IMR-90 (cell line): Measurements from ENCODE around the gene GPR152. TPM values are rescaled to one million over a fixed set of nuclear protein-coding genes. Genes with fewer than 3 reads are reported as not detected.

Experiments
- ATAC-seq: fragments of 200-7000 bp; cut with Tn5 transposase; 2 replicates; pipeline ENCODE4 v1.9.1; 2020; ENCODE audit warnings: low read depth, mild to moderate bottlenecking, moderate library complexity
- BruUV-seq: library from RNA; stranded (reverse); fragments of 400-500 nt; replicated peaks from 2 replicates; lab custom pipeline; 2021; lab: Mats Ljungman, UMichigan
- CTCF ChIA-PET: fragments of 300-600 bp; formaldehyde crosslinking; extraction: SDS; loops from one replicate; lab custom pipeline; 2021; ENCODE audit warnings: antibody characterized with exemption; lab: Yijun Ruan, JAX
- POLR2A ChIA-PET: fragments of 300-600 bp; sonication (Branson Sonifier 250); formaldehyde crosslinking; loops from one replicate; lab custom pipeline; 2022; ENCODE audit warnings: antibody characterized with exemption; ENCODE audit not compliant: unreplicated experiment; lab: Charles Lee
- DNase-seq: peaks from one replicate; pipeline ENCODE4 v3.0.0; 2013
- H2AFZ ChIP-seq: replicated peaks from 2 replicates; pipeline ENCODE3; 2013; ENCODE audit warnings: low read length, mild to moderate bottlenecking; ENCODE audit not compliant: poor library complexity
- H2AK5ac ChIP-seq: 2 replicates; pipeline ENCODE4 v1.6.1; 2013; ENCODE audit warnings: low read depth, low read length, inconsistent platforms
- H2AK9ac ChIP-seq: replicated peaks from 2 replicates; pipeline ENCODE3; 2013; ENCODE audit warnings: mild to moderate bottlenecking, low read depth, low read length, moderate library complexity; ENCODE audit not compliant: poor library complexity
- H2BK120ac ChIP-seq: 2 replicates; pipeline ENCODE4 v1.6.1; 2013; ENCODE audit warnings: low read depth, low read length, inconsistent platforms
- H2BK15ac ChIP-seq: 3 replicates; pipeline ENCODE4 v1.6.1; 2013; ENCODE audit warnings: low read depth, low read length, inconsistent platforms
- H2BK20ac ChIP-seq: 2 replicates; pipeline ENCODE4 v1.6.1; 2013; ENCODE audit warnings: low read depth, mild to moderate bottlenecking, inconsistent platforms, low read length, moderate library complexity
- H2BK5ac ChIP-seq: 2 replicates; pipeline ENCODE4 v1.6.1; 2013; ENCODE audit warnings: mild to moderate bottlenecking, low read depth, low read length, inconsistent platforms; ENCODE audit not compliant: poor library complexity, severe bottlenecking
- H3K14ac ChIP-seq: replicated peaks from 2 replicates; pipeline ENCODE4 v1.6.1; 2013; ENCODE audit warnings: low read depth, low read length, inconsistent platforms
- H3K18ac ChIP-seq: 2 replicates; pipeline ENCODE4 v1.6.1; 2013; ENCODE audit warnings: low read depth, low read length, control low read depth
- H3K23ac ChIP-seq: 2 replicates; pipeline ENCODE4 v1.6.1; 2013; ENCODE audit warnings: low read depth, low read length, inconsistent platforms
- H3K27ac ChIP-seq: 2 replicates; pipeline ENCODE4 v1.5.1; 2013; ENCODE audit warnings: mild to moderate bottlenecking, control low read depth, low read length; ENCODE audit not compliant: insufficient read depth
- H3K27me3 ChIP-seq: 2 replicates; pipeline ENCODE4 v1.6.1; 2013; ENCODE audit warnings: low read length; ENCODE audit not compliant: control insufficient read depth, insufficient read depth
- H3K36me3 ChIP-seq: 2 replicates; pipeline ENCODE4 v1.6.1; 2013; ENCODE audit warnings: low read length, mixed read lengths; ENCODE audit not compliant: control insufficient read depth, insufficient read depth
- H3K4ac ChIP-seq: 2 replicates; pipeline ENCODE4 v1.6.1; 2013; ENCODE audit warnings: low read depth, low read length, inconsistent platforms
- H3K4me1 ChIP-seq: 2 replicates; pipeline ENCODE4 v1.6.1; 2013; ENCODE audit warnings: low read length, mixed read lengths; ENCODE audit not compliant: control insufficient read depth, insufficient read depth
- H3K4me2 ChIP-seq: 2 replicates; pipeline ENCODE4 v1.6.1; 2013; ENCODE audit warnings: low read depth, mild to moderate bottlenecking, control low read depth, low read length, moderate library complexity
- H3K4me3 ChIP-seq: 2 replicates; pipeline ENCODE4 v1.5.1; 2013; ENCODE audit warnings: low read depth, mild to moderate bottlenecking, control low read depth, low read length, moderate library complexity; ENCODE audit not compliant: insufficient read depth
- H3K56ac ChIP-seq: 2 replicates; pipeline ENCODE4 v1.6.1; 2013; ENCODE audit warnings: low read length, inconsistent platforms; ENCODE audit not compliant: insufficient read depth; ENCODE audit errors: extremely low read depth
- H3K79me1 ChIP-seq, 2 experiments: 2 replicates each; pipeline ENCODE4 v1.6.1; 2013; ENCODE audit warnings: low read length in 2 of 2, inconsistent platforms in 1 of 2, low read depth in 1 of 2
- H3K9ac ChIP-seq: 2 replicates; pipeline ENCODE4 v1.6.1; 2013; ENCODE audit warnings: low read depth, low read length, control low read depth
- H3K9me1 ChIP-seq: 2 replicates; pipeline ENCODE4 v1.6.1; 2013; ENCODE audit warnings: low read length, inconsistent platforms; ENCODE audit not compliant: insufficient read depth
- H3K9me3 ChIP-seq: 2 replicates; pipeline ENCODE4 v1.6.1; 2013; ENCODE audit warnings: low read length; ENCODE audit not compliant: control insufficient read depth, insufficient read depth
- H4K20me1 ChIP-seq: 2 replicates; pipeline ENCODE4 v1.6.1; 2013; ENCODE audit warnings: low read length, inconsistent platforms; ENCODE audit not compliant: insufficient read depth
- H4K5ac ChIP-seq: 2 replicates; pipeline ENCODE4 v1.6.1; 2013; ENCODE audit warnings: mild to moderate bottlenecking, low read depth, low read length, control low read depth
- H4K8ac ChIP-seq, 2 experiments: 2 replicates each; pipeline ENCODE4 v1.6.1; 2013; ENCODE audit warnings: low read depth in 2 of 2, low read length in 2 of 2, control low read depth in 1 of 2, inconsistent platforms in 1 of 2
- H4K91ac ChIP-seq: 2 replicates; pipeline ENCODE4 v1.6.1; 2013; ENCODE audit warnings: low read depth, low read length, inconsistent platforms; ENCODE audit not compliant: insufficient read depth
- CTCF ChIP-seq: conservative IDR thresholded peaks from 2 replicates; pipeline ENCODE4 v1.5.1; 2012; ENCODE audit warnings: mild to moderate bottlenecking, low read depth, low read length, improper control_type of control experiment
- FOS ChIP-seq: fragments of 150-350 bp; IDR thresholded peaks from 2 replicates; pipeline ENCODE4 v1.6.1; 2016; ENCODE audit warnings: low read depth, low read length
- MAFK ChIP-seq: IDR thresholded peaks from 2 replicates; pipeline ENCODE4 v1.6.1; 2012; ENCODE audit warnings: low read depth, low read length, improper control_type of control experiment
- RCOR1 ChIP-seq: IDR thresholded peaks from 2 replicates; pipeline ENCODE4 v1.6.1; 2012; ENCODE audit warnings: mild to moderate bottlenecking, low read length, improper control_type of control experiment; ENCODE audit not compliant: insufficient replicate concordance
- WGBS, 2 experiments: methylation state at CpG; one replicate each; pipeline versions ENCODE4 v1.1.5 to v1.1.7; 2013; ENCODE audit warnings: missing lambda C conversion rate in 2 of 2; ENCODE audit not compliant: insufficient read length in 1 of 2; ENCODE audit errors: extremely low coverage in 2 of 2; 5-methylcytosine and 5-hydroxymethylcytosine counted together
- dilution Hi-C: fragments of 300-500 bp; cut with HindIII; formaldehyde crosslinking; loops from one replicate; pipeline ENCODE4 v1.14.3; 2018; ENCODE audit warnings: low sequenced_read_pairs; ENCODE audit not compliant: unreplicated experiment
- in situ Hi-C: fragments of 300-500 bp; cut with MboI; formaldehyde crosslinking; loops from 3 replicates; pipeline ENCODE4 v1.14.3; 2019; ENCODE audit warnings: low sequenced_read_pairs, inconsistent platforms, mixed read lengths
- intact Hi-C: fragments of 100-400 bp; cut with micrococcal nuclease; formaldehyde crosslinking; loops from 2 replicates; pipeline ENCODE4 v1.10.0; 2022
- polyA plus RNA-seq, 3 experiments: library from polyadenylated mRNA; depleted of rRNA; stranded (reverse); fragments of >200 nt; gene quantifications; 2 replicates each; pipeline ENCODE4 v1.2.3, GENCODE V29; 2012; ENCODE audit warnings: low replicate concordance in 1 of 3
- total RNA-seq: library from RNA; depleted of rRNA; stranded (reverse); fragments of >200 nt; gene quantifications from 2 replicates; pipeline ENCODE4 v1.2.3, GENCODE V29; 2012

Gene GPR152
- total and polyA plus RNA-seq, 2 of the 4 experiments (the other 2 are of a cell fraction), result not detected

DNA sequence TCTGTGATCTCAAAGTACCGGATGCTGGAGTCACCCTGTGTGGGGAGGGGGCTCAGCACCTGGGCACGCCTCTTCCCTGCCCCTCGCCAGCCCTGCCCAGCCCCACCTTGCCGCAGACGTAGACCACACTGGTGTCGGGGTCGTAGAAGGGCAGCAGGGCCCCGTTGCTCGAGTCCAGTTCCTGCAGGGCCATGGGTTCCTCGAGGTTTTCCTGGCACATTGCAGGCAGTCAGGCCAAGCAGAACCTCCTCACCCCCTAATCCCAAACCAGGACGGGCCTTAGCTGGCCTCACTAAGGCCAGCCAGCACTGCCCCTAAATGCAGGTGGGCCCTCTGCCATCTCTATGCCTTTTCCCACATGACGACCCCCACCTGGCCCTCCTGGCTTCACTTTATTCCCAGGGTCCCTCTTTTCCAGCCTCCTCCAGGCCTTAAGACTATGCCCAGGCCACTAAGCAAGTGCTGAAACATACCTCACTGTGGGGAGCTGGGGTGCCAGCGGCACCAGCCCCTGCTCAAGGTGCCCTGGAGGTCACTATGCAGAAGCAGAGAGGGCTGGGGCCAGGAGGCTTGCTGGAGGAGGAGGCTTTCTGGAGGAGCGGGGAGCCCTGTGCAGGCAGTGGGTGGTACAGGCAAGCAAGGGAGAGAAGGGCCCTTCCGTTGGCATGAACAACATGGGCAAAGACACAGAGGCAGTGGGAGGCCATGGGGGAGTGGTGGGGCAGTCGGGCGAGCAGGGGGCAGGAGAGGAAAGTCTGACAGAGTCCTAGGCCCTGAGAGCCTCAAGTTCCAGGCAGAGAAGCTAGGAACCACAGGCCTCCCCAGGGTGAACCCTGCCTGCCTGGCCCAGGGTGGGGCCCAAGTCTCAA is 12.1 kb downstream of the GPR152 start:
- no peak overlapping the region for H2BK20ac ChIP-seq
- no peak overlapping the region for H2AFZ ChIP-seq
- H3K4me1 ChIP-seq, result peaks cover 3% of the 10 kb centered on the region; the same call in 1 of the 2 replicates
- ChIA-PET POLR2A (no interaction called here), CTCF (no interaction called here)
- H3K4me2 ChIP-seq, result no peak overlapping the region
- H4K20me1 ChIP-seq, result peaks cover 8% of the 10 kb centered on the region
- H4K5ac ChIP-seq, result no peak overlapping the region
- H3K9me3 ChIP-seq, result no peaks in the 10 kb centered on the region
- H2BK5ac ChIP-seq, result no peak overlapping the region
- H2BK15ac ChIP-seq, result no peak overlapping the region
- peaks cover 8 to 26% of the 10 kb centered on the region in 2 experiments for H3K79me1 ChIP-seq
- no peak overlapping the region for H3K14ac ChIP-seq
- no peak overlapping the region for H2AK5ac ChIP-seq
- no peak overlapping the region for H4K8ac ChIP-seq
- no peak overlapping the region for H3K27ac ChIP-seq
- no peak overlapping the region for H3K4ac ChIP-seq
- H3K23ac ChIP-seq, result no peak overlapping the region
- no peak overlapping the region for H3K4me3 ChIP-seq
- no peak overlapping the region for H3K56ac ChIP-seq
- H3K9me1 ChIP-seq, result peaks cover 8% of the 10 kb centered on the region; the same call in 1 of the 2 replicates
- in situ Hi-C loops, result no loop called here
- dilution Hi-C loops, result no loop called here
- H4K91ac ChIP-seq, result no peak overlapping the region
- intact Hi-C loops, result no loop called here
- WGBS, 2 experiments, result 90% methylated on average over 12 of the region's 17 CpGs; no CpG with 5 or more reads in 1 of the 2 experiments
- peaks cover 44% of the 10 kb centered on the region; the same call in 1 of the 2 replicates for H3K36me3 ChIP-seq
- DNase-seq (no peak), ATAC-seq (no peak)
- no peak overlapping the region for H3K9ac ChIP-seq
- H3K27me3 ChIP-seq, result no peaks in the 10 kb centered on the region
- no peak overlapping the region for H2AK9ac ChIP-seq
- H2BK120ac ChIP-seq, result no peak overlapping the region
- BruUV-seq, result no TSS peak
- no peak for TF ChIP-seq FOS
- TF ChIP-seq CTCF, result no peak
- TF ChIP-seq MAFK, result no peak
- TF ChIP-seq RCOR1, result no peak
- no peak overlapping the region for H3K18ac ChIP-seq
